Anterior cingulate cortex (tissue), 58 donors: Measurements from ENCODE around the gene PLA2R1.

Source experiments
- DNase-seq, 58 donors: peaks; one replicate each; lab custom pipeline; 2025; lab: John Stamatoyannopoulos, UW

Gene PLA2R1

GRCh38 chr2:160062292-160063005 lies at the start of gene PLA2R1:
TSS of gene PLA2R1 (minus strand) at chr2:160062615. CDS start at chr2:160062403, 212 bp downstream.
- DNase-seq, result peak in 20 of 58 donors; percentile 2 to 50 (median 15)

- peak in 1 of 58 donors; percentile 2 for DNase-seq
These were observed 48.3 kb upstream of the PLA2R1 start for GRCh38 chr2:160110674-160111239.

- peak in 39 of 58 donors; percentile 1 to 52 (median 17) for DNase-seq
These were observed 47.7 kb upstream of the PLA2R1 start for GRCh38 chr2:160109939-160110673.

GRCh38 chr2:160109243-160109642 lies 46.8 kb upstream of the PLA2R1 start:
- DNase-seq, result no peak

- DNase-seq, result no peak
These were observed 46.2 kb upstream of the PLA2R1 start for GRCh38 chr2:160108646-160109045.

- no peak for DNase-seq
These were observed 43.0 kb upstream of the PLA2R1 start for GRCh38 chr2:160105366-160105765.

- DNase-seq, result no peak
These were observed 41.7 kb upstream of the PLA2R1 start for GRCh38 chr2:160104115-160104514.

- DNase-seq, result no peak
These were observed 34.9 kb upstream of the PLA2R1 start for GRCh38 chr2:160097326-160097725.

- DNase-seq, result no peak
These were observed 34.0 kb upstream of the PLA2R1 start for GRCh38 chr2:160096409-160096808.

- DNase-seq, result peak in 1 of 58 donors; percentile 1
These were observed 30.0 kb upstream of the PLA2R1 start for GRCh38 chr2:160092445-160092844.

GRCh38 chr2:160091381-160091780 lies 29.0 kb upstream of the PLA2R1 start:
- DNase-seq, result no peak

GRCh38 chr2:160087854-160088745 lies 25.7 kb upstream of the PLA2R1 start:
- DNase-seq, result no peak

- DNase-seq, result no peak
These were observed 23.2 kb upstream of the PLA2R1 start for GRCh38 chr2:160085662-160086061.

GRCh38 chr2:160077912-160078810 lies 15.7 kb upstream of the PLA2R1 start:
- no peak for DNase-seq

GRCh38 chr2:160076914-160077313 lies 14.5 kb upstream of the PLA2R1 start:
- DNase-seq, result no peak

- no peak for DNase-seq
These were observed 13.8 kb upstream of the PLA2R1 start for GRCh38 chr2:160076241-160076640.

- no peak for DNase-seq
These were observed 12.8 kb upstream of the PLA2R1 start for GRCh38 chr2:160075171-160075570.

GRCh38 chr2:160073284-160073888 lies 11.0 kb upstream of the PLA2R1 start:
- no peak for DNase-seq

- no peak for DNase-seq
These were observed 6.5 kb upstream of the PLA2R1 start for GRCh38 chr2:160068906-160069305.
